H1 (cell line): ENCODE measurements around the gene SCARB1. TPM values are rescaled to one million over a fixed set of nuclear protein-coding genes. Genes with fewer than 3 reads are reported as not detected.

Experiments
- BRCA1 ChIP-seq: IDR thresholded peaks from 2 replicates; pipeline ENCODE4 v1.6.1; 2012; ENCODE audit warnings: low read depth, low read length, improper control_type of control experiment
- CBX8 ChIP-seq: fragments of 300-800, 300-1000 bp; sonication (generic); IDR thresholded peaks from 2 replicates; pipeline ENCODE4 v1.7.1; 2016; ENCODE audit warnings: low read depth, low read length, borderline replicate concordance
- CHD2 ChIP-seq: IDR thresholded peaks from 2 replicates; pipeline ENCODE4 v1.6.1; 2012; ENCODE audit warnings: low read length, improper control_type of control experiment
- CHD7 ChIP-seq: fragments of 300-600 bp; sonication (generic); IDR thresholded peaks from 2 replicates; pipeline ENCODE4 v1.7.1; 2012; ENCODE audit warnings: low read length, moderate library complexity, mild to moderate bottlenecking, inconsistent platforms; ENCODE audit not compliant: insufficient replicate concordance
- KDM5A ChIP-seq: fragments of 200-600 bp; IDR thresholded peaks from 2 replicates; pipeline ENCODE4 v1.7.1; 2012; ENCODE audit warnings: mild to moderate bottlenecking, low read length, inconsistent platforms, mixed read lengths
- YY1 ChIP-seq: IDR thresholded peaks from 2 replicates; pipeline ENCODE4 v1.6.1; 2011; ENCODE audit warnings: low read depth, mild to moderate bottlenecking, low read length
- polyA plus RNA-seq, 7 experiments: library from polyadenylated mRNA; depleted of rRNA in 3 of 7; stranded (reverse) in 5 of 7; unstranded in 2 of 7; fragments of >200 nt in 5 of 7; fragments of 200-250 nt in 2 of 7; gene quantifications; 1 replicate in 5 of 7; 2 replicates in 1 of 7; 4 replicates in 1 of 7; pipeline versions ENCODE4 v1.2.1 to v1.2.3, GENCODE V29; 2011 to 2013; ENCODE audit warnings: missing spikeins in 2 of 7, mixed read lengths in 2 of 7
- total RNA-seq: library from RNA; stranded (reverse); fragmentation: NEBNext Ultra II Directional; extraction: Animal tissue kit (Norgen Biotek cat#: 25700); gene quantifications from 2 replicates; pipeline ENCODE4 v1.2.1, GENCODE V29; 2021

Gene SCARB1
- total and polyA plus RNA-seq, 2 of the 8 experiments (the other 6 are each of a cell fraction or from before 2014, with no cell fraction given), result 45.3 to 57.1 TPM

GRCh38 chr12:124788936-124789555 lies 74.6 kb downstream of the SCARB1 start (continued):
- no peak for TF ChIP-seq CHD7
- TF ChIP-seq YY1, result no peak
- no peak for TF ChIP-seq CBX8
- TF ChIP-seq KDM5A, result no peak
- TF ChIP-seq CHD2, result no peak
- no peak for TF ChIP-seq BRCA1
